ENCODE measurements around the gene SMYD3. TPM values are rescaled to one million over a fixed set of nuclear protein-coding genes. Genes with fewer than 3 reads are reported as not detected.

Gene SMYD3
- total RNA-seq, 1 donor from 2014 or later, result 35.4 TPM

DNA sequence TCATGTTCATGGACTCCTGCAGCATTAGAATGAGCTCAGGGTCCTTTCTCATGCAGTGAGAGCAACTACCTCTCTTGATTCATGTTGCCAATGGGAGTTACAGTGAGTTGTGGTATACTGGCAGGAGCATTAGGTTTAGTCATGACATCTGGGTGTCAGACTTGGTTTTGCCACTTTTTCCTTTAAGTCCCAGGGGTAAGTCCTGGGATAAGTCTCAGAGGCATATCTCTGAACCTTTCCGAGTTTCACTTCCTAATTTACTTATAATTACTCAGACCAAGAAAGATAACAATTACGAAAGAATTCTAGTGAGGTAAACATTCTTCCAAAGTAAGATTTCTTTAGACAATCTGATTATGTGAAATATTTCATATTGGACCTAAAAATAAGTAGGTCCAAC is 606.0 kb downstream of the SMYD3 start:
- Mint-ChIP-seq H3K4me3 (ENCODE audit: unreplicated experiment) (no peak overlapping the region), H3K9me3 (ENCODE audit: unreplicated experiment) (no peaks in the 10 kb centered on the region), H3K27ac (ENCODE audit: unreplicated experiment) (no peak overlapping the region), H3K36me3 (ENCODE audit: low read depth, unreplicated experiment) (peaks cover 11% of the 10 kb centered on the region), H3K27me3 (ENCODE audit: unreplicated experiment) (peaks cover 2% of the 10 kb centered on the region), H3K4me1 (ENCODE audit: unreplicated experiment) (peaks cover 3% of the 10 kb centered on the region)
- DNase-seq (ENCODE audit: low spot score), result no peak
- TF ChIP-seq, protein P1, sequence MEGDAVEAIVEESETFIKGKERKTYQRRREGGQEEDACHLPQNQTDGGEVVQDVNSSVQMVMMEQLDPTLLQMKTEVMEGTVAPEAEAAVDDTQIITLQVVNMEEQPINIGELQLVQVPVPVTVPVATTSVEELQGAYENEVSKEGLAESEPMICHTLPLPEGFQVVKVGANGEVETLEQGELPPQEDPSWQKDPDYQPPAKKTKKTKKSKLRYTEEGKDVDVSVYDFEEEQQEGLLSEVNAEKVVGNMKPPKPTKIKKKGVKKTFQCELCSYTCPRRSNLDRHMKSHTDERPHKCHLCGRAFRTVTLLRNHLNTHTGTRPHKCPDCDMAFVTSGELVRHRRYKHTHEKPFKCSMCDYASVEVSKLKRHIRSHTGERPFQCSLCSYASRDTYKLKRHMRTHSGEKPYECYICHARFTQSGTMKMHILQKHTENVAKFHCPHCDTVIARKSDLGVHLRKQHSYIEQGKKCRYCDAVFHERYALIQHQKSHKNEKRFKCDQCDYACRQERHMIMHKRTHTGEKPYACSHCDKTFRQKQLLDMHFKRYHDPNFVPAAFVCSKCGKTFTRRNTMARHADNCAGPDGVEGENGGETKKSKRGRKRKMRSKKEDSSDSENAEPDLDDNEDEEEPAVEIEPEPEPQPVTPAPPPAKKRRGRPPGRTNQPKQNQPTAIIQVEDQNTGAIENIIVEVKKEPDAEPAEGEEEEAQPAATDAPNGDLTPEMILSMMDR (IDR thresholded peaks at IDR 0.05; ENCODE audit: unreplicated experiment), result no peak

DNA sequence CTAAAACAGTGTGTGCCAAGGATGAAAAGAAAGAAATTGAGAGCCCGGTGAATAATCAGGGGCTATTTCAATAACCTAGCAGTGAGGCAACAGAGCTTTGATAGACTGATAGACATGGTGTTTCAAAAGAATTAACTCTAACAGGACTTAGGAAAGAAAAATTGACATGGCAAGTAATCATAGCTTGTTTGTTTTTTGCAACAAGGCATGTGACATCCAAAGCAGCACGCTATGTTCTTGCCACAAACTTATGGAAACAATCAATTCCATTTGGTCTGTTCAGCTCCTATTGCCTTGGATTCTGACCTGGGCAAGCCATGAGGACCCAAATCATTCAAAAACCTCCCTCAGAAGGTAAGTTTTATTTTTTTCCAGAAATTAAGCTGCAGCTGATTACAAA is 608.5 kb downstream of the SMYD3 start:
- Mint-ChIP-seq H3K4me3 (ENCODE audit: unreplicated experiment) (no peak overlapping the region), H3K27me3 (ENCODE audit: unreplicated experiment) (peaks cover 4% of the 10 kb centered on the region), H3K9me3 (ENCODE audit: unreplicated experiment) (no peaks in the 10 kb centered on the region), H3K36me3 (ENCODE audit: low read depth, unreplicated experiment) (peaks cover 15% of the 10 kb centered on the region), H3K4me1 (ENCODE audit: unreplicated experiment) (peaks cover 3% of the 10 kb centered on the region), H3K27ac (ENCODE audit: unreplicated experiment) (no peak overlapping the region)
- no peak for DNase-seq (ENCODE audit: low spot score)
- TF ChIP-seq, protein P1 (IDR thresholded peaks at IDR 0.05; ENCODE audit: unreplicated experiment), result no peak

DNA sequence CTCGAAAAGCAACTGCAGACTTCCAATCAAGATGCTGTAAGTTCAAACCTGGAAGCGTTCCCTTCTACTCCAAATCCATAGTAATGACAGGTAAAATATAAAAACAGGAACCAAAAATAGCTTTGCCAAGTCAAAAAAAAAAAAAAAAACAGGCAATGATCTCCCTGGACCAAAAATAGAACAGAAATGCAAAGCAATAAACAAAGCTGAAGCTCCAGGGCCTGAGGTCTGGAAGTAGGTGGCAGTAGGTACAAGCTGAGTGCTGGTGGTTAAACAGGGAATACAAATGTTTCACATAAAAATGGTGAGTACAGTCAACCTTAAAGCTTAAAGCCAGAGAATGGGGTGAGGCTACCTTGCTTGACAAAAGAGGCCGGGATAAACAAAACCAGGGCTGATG is 610.8 kb downstream of the SMYD3 start:
- Mint-ChIP-seq H3K9me3 (ENCODE audit: unreplicated experiment) (no peaks in the 10 kb centered on the region), H3K4me1 (ENCODE audit: unreplicated experiment) (peaks cover under 1% of the 10 kb centered on the region), H3K27ac (ENCODE audit: unreplicated experiment) (no peak overlapping the region), H3K36me3 (ENCODE audit: low read depth, unreplicated experiment) (peaks cover 15% of the 10 kb centered on the region), H3K4me3 (ENCODE audit: unreplicated experiment) (no peak overlapping the region), H3K27me3 (ENCODE audit: unreplicated experiment) (peaks cover 4% of the 10 kb centered on the region)
- TF ChIP-seq, protein P1 (IDR thresholded peaks at IDR 0.05; ENCODE audit: unreplicated experiment), result no peak
- no peak for DNase-seq (ENCODE audit: low spot score)

DNA sequence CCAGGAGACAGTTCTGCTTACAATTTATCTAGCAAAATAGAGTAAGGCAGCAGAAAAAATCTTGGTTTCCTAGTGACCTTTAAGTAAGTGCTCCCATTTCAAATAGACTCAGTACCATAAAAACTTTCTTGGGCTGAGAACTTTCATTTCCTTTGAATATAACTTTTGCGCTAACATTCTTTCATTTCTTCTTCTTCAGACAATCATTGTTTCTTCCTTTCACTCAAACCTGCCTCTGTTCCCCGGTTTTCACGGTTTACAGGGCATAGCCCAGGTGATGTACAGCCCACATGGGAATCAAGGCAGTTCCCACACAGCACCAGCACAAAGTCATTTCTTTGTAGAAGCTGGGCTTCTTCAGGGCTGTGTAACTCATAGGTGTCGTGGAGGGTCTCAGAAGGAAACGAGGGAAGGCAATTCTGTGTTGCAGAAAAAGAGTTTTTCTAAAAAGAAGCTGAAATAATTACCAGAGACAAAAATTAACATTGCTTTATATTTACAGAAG is 611.6 kb downstream of the SMYD3 start:
- H3K4me1 Mint-ChIP-seq (ENCODE audit: unreplicated experiment), result no peaks in the 10 kb centered on the region
- peaks cover 4% of the 10 kb centered on the region for H3K27me3 Mint-ChIP-seq (ENCODE audit: unreplicated experiment)
- TF ChIP-seq, protein P1 (IDR thresholded peaks at IDR 0.05; ENCODE audit: unreplicated experiment), result no peak
- H3K9me3 Mint-ChIP-seq (ENCODE audit: unreplicated experiment), result no peaks in the 10 kb centered on the region
- no peak overlapping the region for H3K27ac Mint-ChIP-seq (ENCODE audit: unreplicated experiment)
- DNase-seq (ENCODE audit: low spot score), result no peak
- no peak overlapping the region for H3K4me3 Mint-ChIP-seq (ENCODE audit: unreplicated experiment)
- peaks cover 15% of the 10 kb centered on the region for H3K36me3 Mint-ChIP-seq (ENCODE audit: low read depth, unreplicated experiment)

DNA sequence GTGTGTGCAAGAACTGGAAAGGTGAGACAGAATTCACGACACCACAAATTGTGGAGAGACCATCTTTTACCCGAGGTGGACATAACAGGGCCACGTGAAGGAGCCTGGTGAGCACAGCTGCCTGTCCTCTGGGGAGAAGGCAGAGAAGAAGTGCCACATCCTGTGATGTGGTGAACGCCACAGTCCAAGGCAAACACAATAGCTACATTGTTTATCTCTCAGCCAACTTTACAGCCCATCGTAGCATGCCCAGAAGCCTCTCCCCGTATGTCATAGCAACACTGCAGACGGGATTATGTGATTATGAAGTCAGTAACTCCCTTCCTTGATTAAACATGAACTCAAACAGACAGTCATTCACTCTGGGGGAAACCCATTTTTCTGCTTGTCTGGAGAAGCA is 612.2 kb downstream of the SMYD3 start:
- TF ChIP-seq, protein P1 (IDR thresholded peaks at IDR 0.05; ENCODE audit: unreplicated experiment), result no peak
- no peak overlapping the region for H3K27ac Mint-ChIP-seq (ENCODE audit: unreplicated experiment)
- H3K27me3 Mint-ChIP-seq (ENCODE audit: unreplicated experiment), result peaks cover 4% of the 10 kb centered on the region
- DNase-seq (ENCODE audit: low spot score), result no peak
- no peak overlapping the region for H3K4me3 Mint-ChIP-seq (ENCODE audit: unreplicated experiment)
- peaks cover 15% of the 10 kb centered on the region for H3K36me3 Mint-ChIP-seq (ENCODE audit: low read depth, unreplicated experiment)
- H3K9me3 Mint-ChIP-seq (ENCODE audit: unreplicated experiment), result no peaks in the 10 kb centered on the region
- H3K4me1 Mint-ChIP-seq (ENCODE audit: unreplicated experiment), result no peaks in the 10 kb centered on the region

Data from endothelial cell (in vitro differentiated cells).